Suprapubic skin (tissue), 3 donors: ENCODE data around the gene RAB14.

Experiments used
- CTCF ChIP-seq, 2 donors: fragments of 200-600 bp in 1 of 2; fragments of 450-650 bp in 1 of 2; sonication (generic) in 1 of 2; IDR thresholded peaks; one replicate each; pipeline ENCODE4 v1.5.1; 2016 to 2019; ENCODE audit warnings: antibody characterized with exemption in 2 of 2, mild to moderate bottlenecking in 1 of 2, moderate library complexity in 1 of 2
- POLR2AphosphoS5 ChIP-seq, 3 donors: sonication (generic); formaldehyde crosslinking; IDR thresholded peaks; one replicate each; pipeline ENCODE4 v1.6.1; 2017; ENCODE audit warnings: antibody characterized with exemption in 3 of 3

GRCh38 chr9:121220996-121221663 is 19.5 kb upstream of the RAB14 start:
- TF ChIP-seq POLR2AphosphoS5 (IDR thresholded peaks at IDR 0.05) (no peak), CTCF (IDR thresholded peaks at IDR 0.05) (no peak)
